Islet of Langerhans (tissue), 1 donor: ENCODE measurements around the gene TSPAN9.

Source experiments
- FAIRE-seq: peaks from one replicate; lab custom pipeline; 2011; peaks lifted over from hg19 to GRCh38; lab: Jason Lieb, UNC

Gene TSPAN9

DNA sequence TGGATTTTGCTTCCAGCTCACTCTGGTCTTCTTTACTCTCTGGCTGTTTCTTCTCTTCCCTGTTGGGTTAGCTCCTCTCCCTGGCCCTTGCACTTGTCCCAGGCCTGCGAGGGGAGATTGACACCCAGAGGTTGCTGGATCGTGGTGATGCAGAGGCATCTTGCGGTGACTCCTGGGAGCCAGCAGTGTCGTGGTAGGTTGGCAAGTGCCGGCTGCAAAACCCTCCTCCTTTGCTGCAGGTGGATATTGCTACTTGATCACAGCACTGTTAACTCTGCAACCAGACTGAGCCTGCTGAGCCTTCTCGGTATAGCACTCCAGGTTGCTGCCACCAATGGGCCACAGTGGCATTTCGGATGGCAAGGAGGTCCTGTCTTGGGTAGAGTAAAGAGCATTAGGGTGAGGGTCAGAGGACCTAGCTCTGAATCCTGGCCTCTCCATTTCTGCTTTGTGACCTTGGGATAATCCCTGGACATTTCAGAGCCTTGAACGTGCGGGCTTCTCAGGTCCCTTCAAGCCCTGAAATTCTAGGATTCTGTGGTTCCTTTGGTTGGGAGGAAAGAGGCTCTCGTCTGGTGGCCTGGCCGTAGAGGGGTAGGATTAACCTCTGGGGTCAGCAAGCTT is 87.4 kb downstream of the TSPAN9 start:
- FAIRE-seq: no peak

DNA sequence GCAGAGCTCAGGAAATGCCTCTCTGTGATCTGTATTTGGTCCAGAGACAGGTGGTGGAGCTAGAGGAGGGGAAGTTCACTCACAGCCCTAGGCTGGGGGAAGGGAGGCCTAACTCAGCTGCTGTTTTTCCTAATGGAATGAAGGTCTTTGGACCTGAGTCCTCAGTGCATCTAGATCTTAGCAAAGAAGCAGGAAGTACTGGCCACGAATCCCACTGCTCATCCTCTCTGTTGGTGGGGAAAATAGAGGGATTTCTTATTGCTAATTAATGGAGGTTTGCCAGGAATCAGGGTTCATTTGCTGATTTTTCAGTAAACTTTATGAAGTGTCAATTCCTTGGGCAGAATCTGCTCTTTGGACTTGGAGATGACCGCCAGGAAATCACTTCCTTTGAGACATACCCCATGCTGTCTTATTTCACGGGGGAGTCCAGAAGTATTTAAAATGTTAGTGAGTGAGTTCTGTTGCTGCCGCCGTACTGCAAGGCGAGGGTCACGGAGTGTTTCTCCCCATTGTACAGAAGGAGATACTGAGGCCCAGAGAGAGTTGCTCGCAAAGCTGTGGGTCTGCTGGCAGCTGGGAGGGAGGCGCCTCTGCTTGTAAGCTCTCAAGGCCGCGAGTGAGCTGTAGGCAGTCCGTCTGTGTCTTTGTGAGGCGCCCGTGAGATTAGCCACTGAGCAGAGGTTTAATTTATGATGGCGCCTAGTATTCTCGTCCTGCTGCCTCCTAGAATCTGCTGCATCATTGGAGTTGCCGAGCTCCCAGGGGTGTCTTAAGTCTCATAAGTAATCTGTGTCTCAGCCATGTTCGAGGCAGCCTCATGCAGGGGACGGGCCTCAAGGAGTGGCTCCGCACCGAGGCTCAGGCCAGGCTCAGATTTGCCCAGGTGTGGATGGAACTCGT is 88.2 kb downstream of the TSPAN9 start:
- FAIRE-seq: no peak

DNA sequence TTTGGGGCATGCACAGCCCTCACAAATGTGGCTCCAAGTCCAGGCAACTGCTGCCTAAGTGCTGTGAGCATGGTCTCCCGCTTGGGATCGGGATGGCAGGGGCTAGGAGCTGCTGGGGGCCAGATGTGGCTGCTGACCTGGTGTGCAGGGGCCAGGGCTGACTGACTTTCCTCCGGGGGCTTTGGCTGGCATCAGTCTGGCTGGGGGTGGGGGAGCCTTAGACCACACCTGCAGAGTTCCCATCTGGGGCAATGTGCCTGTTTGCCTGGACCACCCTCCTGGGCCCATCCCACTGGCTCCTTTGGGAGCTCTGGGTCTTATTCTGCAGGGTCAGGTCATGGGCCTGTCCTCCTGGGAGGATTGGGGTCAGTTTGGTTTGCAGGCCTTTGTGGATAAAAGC is 90.5 kb downstream of the TSPAN9 start:
- no peak for FAIRE-seq

DNA sequence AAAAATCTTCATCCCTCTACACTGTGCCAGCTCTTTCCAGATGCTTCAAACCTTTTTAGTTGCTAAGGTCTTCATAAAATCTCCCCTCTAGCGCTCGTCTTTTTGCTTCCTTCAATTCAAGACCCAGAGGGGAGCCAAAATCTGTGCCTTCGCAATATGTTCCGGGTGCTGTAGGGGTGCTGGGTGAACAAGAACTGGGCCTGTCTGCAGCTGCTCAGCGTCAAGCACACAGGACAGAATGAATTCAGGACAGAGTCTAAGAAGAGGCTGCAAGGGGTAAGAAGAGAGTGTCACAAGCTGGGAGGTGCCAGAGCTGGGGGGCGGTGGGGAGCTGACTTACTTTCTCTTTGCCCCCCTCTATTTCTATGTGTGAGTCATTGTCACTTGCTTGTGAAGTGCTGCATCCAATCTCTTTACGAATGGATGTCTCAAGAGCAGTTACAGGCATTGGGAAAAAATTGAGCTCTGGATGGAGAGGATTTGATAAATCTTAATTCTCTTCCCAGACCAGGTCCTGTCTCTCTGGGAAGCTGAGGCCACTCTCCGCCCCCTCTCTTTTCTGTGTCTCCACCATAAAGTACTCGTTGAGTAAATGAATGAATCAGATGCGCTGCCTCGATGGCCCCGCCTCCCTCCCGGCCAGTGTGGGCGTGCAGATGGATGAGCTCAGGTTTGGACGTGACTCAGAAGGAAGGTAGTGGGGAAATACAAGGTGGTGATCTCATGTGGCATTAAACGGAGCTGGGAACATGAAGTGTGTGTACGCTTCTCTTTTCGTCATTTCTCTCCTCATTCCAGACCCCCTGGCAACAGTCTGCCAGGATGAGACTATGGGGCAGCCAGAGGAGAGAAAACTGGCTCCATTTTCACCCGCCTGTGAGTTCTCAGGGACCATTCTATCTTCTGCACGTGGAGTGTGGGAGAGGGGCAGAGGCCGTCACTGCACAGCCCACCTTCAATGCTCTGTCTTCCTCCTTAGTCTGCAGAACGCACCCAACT is 91.3 kb downstream of the TSPAN9 start:
- FAIRE-seq: no peak

DNA sequence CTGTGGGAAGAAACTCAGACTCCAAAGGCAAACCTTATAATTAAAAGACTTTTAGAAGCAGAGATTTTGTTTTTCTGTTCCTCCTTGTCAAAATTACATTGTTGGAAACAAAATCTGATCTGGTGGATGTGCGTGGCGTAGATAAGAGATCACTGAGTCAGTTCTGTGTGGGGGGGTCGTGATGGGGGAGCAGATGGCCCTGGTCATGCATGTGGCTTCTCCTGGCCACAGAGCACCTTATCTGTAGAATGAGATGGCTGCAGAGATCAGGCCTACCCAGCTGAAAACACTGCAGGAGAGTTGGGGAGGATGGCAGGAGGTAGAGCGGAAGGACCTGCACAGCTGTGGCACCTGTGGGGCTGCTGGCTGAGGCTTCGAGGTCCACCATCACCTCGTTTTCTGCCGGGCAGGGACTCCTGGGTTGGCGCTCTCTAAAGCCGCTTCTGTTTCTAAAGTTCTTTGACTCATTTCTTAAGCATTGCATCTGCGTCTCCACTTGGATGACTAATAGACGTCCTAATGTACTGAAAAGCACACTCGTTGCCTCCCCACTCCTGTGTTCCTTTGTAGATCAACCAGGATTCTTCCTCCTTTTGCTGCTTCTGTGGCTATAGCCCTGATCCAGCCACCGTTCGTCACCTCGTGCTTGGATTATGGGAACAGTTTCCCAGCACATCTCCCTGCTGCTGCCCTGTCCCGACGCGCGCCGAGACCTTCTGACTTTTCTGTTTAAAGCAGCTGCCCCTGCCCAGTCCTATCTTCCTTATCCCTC is 93.4 kb downstream of the TSPAN9 start:
- no peak for FAIRE-seq

DNA sequence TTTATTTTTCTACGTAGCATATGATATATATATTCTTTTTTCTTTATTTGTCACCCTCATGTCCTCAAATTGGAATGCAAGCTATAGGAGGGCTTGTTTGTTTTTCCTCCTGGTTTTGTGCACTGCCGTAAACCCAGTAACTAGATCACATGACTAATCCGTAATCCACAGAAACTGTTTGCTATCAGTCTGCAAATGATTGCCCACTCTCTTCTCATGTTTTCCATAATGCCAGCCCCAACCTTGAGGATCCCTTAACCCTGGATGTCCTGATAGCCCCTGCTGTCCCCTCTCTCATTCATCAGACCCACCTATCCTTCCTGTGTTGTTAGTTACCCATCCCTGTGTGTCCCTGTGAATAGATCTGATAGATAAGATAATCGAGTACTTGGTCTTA is 94.0 kb downstream of the TSPAN9 start:
- FAIRE-seq: no peak

DNA sequence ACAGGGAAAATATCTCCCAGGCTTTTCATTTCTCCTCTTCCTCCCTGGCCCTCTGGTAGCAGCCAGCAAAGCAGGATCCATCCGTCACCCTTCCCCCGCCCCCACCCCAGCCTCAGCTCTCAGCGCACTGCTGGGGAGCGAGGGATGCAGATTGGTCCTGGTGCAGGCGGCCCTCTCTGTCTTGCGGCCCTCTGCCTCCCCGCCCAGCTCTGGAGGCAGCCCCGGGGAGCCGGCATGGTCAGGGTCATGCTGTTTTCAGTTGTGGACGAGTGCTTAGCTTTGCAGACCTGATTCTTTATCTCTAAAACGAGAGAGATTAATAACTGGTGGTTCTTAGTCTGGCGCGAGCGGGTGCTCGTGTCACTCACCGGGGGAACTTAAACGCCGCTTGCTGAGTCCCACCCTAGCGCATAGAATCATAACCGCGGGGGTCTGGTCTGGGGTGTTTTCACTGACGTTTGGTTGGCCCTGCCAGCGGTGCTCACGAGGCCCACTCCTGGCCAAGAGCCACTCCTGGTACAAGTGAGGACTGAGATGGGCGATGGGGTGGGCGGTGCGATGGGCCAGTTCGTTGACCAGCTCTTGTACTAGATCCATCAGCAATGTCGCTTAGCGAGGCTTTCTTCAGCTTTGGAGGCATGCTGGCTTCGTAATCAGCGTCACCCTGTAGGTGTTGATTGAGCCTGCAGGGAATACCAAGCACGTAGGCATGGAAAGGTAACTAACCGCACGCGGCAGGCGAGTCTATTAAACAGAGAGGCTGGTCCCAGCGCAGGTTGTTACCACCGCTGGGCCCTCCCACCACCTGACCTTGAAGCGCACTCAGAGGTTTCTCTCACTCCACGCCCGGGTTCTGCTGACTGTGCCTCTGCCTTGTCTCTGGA is 95.2 kb downstream of the TSPAN9 start:
- no peak for FAIRE-seq

DNA sequence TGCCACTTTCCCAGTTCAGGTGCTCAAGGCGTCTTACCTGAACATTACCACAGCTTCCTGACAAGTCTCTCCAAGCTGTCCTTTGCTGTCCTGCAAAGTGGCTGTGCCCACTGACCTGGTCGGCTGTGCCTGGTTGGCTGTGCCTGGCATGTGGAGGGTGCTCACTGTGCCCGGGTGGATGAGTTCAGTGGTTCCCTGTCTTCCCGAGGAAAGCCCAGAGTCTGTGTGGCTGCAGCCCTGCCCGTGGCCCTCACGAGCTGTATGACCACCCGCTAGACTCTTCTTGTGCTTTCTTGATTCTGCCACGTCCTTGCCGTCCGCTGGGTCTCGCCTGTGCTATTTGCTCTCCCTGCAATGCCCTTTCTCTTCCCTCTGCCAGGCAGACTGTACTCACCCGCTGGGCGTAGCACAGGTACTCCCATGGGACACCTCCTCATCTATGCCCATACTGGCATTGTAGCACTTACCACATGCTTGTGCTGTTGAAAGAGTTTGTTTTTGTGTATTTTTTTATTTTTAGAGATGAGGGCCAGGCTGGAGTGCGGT is 95.9 kb downstream of the TSPAN9 start:
- no peak for FAIRE-seq

DNA sequence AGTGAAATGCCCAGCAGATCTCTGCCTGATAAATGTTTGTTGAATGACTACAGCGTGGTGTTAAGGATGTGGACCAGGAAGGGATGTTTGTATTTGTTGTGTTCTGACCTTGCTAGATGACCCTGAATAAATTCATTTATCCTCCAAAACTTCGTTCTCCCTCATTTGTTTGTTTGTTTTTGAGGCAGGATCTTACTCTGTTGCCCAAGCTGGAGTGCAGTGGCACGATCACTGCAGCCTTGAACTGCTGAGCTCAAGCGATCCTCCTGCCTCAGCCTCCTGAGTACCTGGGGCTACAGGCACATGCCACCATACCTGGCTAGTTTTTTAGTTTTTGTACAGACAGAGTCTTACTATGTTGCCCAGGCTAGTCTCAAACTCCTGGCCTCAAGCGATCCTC is 96.7 kb downstream of the TSPAN9 start:
- FAIRE-seq: no peak

DNA sequence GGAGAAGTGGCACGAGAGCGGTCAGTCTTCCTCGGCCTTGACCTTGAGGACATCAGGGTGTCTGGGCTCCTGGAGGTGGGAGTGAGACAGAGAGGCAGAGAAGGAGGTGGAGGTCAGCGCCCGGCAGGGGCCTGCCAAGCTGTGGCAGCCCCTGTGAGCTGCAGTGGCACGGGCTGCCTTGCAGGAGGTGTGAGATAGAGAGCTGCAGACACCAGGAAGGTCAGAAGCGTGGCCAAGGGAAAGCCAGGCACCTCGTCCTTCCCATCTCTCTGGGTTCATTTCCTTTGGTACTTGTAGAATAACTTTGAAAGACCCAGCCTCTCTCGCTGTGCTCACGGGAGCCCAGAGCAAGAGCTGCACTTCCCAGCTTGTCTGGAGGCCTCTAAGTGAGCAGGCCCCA is 98.1 kb downstream of the TSPAN9 start:
- no peak for FAIRE-seq

DNA sequence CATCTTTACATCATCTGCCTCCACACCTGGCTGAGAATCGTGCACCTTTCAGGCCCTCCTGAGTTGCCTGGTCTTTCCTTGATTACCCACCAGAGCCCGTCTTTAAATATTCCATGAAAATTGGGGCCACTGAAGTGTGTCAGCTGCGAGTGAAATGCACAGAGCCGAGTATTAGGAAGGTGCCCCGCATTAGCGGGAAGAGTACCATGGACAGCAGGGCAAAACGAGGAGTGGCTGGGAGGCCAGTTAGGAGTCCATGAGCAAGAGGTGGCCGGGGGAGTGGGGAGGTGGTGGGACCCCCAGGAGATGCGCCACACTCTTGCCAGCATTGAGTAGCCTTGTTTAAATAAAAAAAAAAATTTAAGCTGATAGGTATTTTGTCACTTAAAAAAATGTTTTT is 99.6 kb downstream of the TSPAN9 start:
- FAIRE-seq: no peak

DNA sequence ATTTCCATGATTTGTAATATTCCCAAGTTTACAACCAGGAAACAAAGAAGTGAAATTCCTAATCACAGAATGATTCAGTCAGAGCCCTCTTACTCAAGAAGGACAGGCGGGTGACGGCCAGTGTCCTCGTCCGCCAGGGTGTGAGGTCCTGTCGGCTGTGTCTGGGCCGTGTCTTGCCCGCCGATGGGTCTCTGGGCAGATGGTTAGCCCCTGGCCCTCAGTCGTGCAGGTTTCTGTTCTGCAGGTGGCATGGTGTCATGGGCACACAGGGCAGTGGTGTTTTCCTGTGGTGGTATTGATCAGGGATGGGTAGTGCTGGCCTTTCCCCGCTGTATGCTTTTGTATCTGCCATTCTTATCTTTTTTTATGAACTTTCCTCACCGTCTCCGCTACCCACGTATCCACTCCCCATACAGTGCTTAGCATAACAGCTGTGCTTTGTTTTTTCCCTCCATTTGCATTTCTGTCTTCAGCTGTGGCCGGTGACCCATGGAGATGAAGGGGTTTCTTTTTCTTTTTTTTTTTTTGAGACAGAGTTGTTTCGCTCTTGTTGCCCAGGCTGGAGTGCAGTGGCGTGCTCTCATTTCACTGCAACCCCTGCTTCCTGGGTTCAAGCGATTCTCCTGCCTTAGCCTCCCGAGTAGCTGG is 100.7 kb downstream of the TSPAN9 start:
- FAIRE-seq: no peak

DNA sequence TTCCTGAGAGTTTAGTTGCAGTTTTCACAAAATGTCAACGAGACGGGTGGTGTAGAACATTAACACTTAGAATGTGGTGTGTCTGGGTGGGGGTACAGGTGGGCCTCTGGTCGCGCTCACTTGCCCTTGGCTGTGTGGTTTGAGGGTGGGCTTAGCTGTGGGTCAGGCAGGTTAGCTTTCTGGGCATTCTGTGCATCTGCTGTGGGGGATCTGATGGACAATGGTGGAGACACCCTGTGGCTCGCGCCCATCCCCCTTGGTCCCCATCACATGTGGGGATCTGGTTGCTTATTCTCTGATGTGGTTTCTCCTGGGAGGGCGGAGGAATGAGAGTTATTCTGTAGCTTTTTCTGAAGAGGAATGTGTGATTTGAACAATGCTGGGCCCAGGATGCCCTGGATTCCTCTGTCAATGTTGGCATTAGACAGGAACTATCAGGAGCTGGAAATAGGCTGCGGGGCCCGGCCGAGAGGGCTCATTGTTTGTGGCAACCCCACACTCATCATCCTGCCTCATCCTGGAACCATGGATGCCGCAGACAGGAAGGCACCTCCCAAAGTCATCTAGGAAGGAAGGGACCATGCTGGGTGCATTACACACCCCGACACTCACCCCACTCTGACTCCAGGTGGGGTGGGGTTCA is 101.6 kb downstream of the TSPAN9 start:
- FAIRE-seq: no peak

DNA sequence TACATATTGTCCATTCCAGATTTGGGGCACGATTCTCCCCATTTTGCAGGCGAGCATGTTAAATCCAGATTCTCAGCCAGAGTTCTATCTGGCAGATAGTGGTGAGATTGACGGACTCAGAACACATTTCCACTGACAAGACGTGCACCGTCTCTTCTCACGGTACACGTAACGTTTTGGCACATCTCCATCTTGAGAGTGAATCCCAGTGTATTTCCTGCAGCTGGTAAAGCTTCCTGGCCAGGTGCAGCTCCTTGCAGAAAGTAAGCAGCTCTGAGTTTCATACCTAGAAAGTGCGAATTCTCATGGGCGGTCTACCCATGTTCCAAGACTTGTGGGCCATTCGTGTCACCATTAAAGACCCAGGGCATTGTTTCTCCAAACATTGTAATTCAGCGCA is 102.6 kb downstream of the TSPAN9 start:
- FAIRE-seq: no peak

DNA sequence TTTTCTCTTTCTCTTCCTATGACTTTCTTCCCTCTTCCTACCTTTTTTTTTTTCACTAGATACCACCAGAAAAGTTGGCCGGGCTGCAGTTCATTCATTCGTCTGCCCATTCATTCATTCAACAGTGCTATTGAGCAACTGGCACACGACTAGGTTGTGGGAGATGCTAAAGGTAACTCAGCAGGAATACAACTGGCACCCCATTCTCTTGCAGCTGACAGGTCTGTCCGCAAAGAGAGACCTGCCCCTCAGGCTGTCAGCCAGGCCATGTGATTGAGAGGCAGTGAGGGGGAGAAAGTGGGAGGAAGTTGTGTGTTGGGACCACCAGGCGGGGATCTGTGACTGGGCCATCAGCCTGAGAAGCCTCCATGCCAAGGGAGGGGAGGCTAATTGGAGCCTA is 105.2 kb downstream of the TSPAN9 start:
- no peak for FAIRE-seq

DNA sequence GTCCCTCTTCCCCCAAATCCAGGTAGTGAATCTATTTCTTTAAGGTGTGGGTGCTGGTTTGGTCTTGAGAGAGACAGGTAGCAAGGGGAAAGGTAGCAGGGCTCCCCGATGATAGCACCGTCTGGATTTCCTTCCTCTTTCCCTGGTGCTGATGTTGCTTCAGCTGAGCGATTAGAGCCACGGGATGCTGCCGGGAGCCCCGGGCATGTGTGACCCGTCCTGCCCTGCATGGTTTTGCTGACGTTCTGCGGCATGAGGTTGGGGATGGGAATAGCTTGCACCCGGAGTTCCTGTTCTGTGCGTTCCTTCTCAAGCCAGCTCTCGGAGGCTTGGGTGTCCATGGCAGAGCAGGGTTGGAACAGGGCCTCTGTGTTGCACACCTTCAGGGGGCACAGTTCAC is 107.3 kb downstream of the TSPAN9 start:
- no peak for FAIRE-seq

DNA sequence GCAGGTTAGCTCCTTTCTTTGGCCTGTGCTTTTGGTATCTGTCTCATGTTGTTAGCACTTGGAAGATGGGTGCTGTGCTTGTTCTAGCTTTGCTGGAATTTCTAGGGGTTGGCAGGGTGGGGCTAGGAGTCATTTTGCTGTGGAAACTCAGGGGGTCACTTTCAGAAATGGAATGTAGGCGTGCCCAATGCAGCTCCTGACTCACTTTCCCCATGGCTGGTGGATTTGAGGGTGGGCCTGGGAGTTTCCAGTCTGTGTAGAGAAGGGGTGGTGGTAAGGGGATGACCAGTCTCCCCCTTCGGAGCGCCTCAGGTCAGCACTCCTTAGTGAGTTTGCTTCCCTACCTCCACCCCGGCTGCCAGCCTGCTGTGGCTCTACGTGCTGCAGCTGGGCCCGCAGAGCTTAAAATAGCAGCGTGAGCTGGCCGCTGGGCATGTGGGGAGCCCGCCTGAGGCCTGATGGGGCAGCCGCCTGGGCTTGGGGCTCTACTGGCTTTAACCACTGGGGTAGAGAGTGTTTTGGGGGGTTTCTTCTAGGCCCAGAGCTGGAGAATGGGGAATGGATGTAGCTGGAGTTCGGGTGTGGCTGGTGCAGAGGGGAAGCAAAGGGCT is 108.2 kb downstream of the TSPAN9 start:
- no peak for FAIRE-seq

DNA sequence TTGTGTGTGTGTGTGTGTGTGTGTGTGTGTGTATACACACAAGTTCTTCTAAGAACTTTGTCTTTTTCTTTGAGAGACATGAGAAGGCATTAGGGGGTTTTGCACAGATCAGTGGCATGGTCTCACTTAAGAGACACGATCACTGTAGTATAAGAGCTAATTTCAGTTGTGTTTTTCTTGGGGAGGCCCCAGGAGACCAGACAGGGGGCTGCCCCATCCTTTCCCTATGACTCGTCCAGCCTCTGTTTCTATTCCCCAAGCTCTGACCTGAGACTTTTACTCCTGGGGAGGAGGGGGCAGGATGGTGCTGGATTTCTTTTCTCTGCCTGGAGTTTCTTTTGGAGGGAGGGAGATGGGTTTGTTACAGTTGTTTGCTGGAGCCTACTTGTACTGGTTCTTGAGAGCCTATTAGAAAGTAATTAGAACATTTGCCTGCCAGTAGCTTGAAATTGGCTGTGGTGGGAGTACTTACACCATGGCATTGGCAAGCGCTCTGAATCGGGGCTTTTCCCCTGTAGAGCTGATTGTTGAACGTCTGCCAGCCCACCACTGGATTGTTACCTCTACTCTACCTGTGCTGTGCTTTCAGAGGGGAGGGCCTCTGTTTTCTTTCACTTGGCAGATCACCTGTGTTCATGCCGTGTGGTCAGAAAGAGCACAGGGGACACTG is 109.5 kb downstream of the TSPAN9 start:
- FAIRE-seq: no peak
